Endodermal cell (in vitro differentiated cells): ENCODE results near the gene AGPAT3. TPM values are rescaled to one million over a fixed set of nuclear protein-coding genes. Genes with fewer than 3 reads are reported as not detected.

Experiments
- DNase-seq: peaks from one replicate; pipeline ENCODE4 v3.0.0-alpha.2; 2017
- H3K27ac ChIP-seq: 2 replicates; pipeline ENCODE4 v1.5.1; 2013; ENCODE audit warnings: mild to moderate bottlenecking, low read depth, low read length, moderate library complexity
- H3K27me3 ChIP-seq: 2 replicates; pipeline ENCODE4 v1.6.1; 2013; ENCODE audit warnings: mild to moderate bottlenecking, low read length, moderate library complexity; ENCODE audit not compliant: insufficient read depth, control insufficient read depth, poor library complexity, severe bottlenecking
- H3K36me3 ChIP-seq: 2 replicates; pipeline ENCODE4 v1.7.0; 2013; ENCODE audit warnings: mild to moderate bottlenecking, low read length, moderate library complexity; ENCODE audit not compliant: control insufficient read depth, insufficient read depth
- H3K4me1 ChIP-seq: one replicate; pipeline ENCODE4 v1.7.0; 2013; ENCODE audit warnings: low read length; ENCODE audit not compliant: control insufficient read depth, insufficient read depth
- H3K4me3 ChIP-seq: 2 replicates; pipeline ENCODE4 v1.5.1; 2013; ENCODE audit warnings: mild to moderate bottlenecking, low read length, moderate library complexity
- H3K9ac ChIP-seq: 2 replicates; pipeline ENCODE4 v1.6.1; 2013; ENCODE audit warnings: mild to moderate bottlenecking, low read length, moderate library complexity; ENCODE audit not compliant: poor library complexity, severe bottlenecking; ENCODE audit errors: extremely low read depth
- H3K9me3 ChIP-seq: 2 replicates; pipeline ENCODE4 v1.6.1; 2013; ENCODE audit warnings: mild to moderate bottlenecking, low read length, moderate library complexity; ENCODE audit not compliant: control insufficient read depth
- H3K27ac Mint-ChIP-seq: 2 replicates; pipeline ENCODE4 v1.8.0; 2020; ENCODE audit warnings: mixed read lengths
- H3K27me3 Mint-ChIP-seq: 2 replicates; pipeline ENCODE4 v1.8.0; 2021; ENCODE audit warnings: mild to moderate bottlenecking, mixed read lengths; ENCODE audit not compliant: insufficient read depth
- H3K36me3 Mint-ChIP-seq: 2 replicates; pipeline ENCODE4 v1.8.0; 2020; ENCODE audit warnings: low read depth, mixed read lengths
- H3K4me1 Mint-ChIP-seq: 2 replicates; pipeline ENCODE4 v1.8.0; 2020; ENCODE audit warnings: mixed read lengths
- H3K4me3 Mint-ChIP-seq: 2 replicates; pipeline ENCODE4 v1.8.0; 2020; ENCODE audit warnings: mild to moderate bottlenecking, moderate library complexity, mixed read lengths
- H3K9me3 Mint-ChIP-seq: 2 replicates; pipeline ENCODE4 v1.8.0; 2020; ENCODE audit warnings: mild to moderate bottlenecking, mixed read lengths
- WGBS, 2 experiments: methylation state at CpG; one replicate each; pipeline versions ENCODE4 v1.1.5 to v1.1.7; 2013; ENCODE audit warnings: missing lambda C conversion rate in 2 of 2, mixed read lengths in 1 of 2; ENCODE audit not compliant: insufficient coverage in 1 of 2, insufficient read length in 1 of 2; 5-methylcytosine and 5-hydroxymethylcytosine counted together
- total RNA-seq, 2 donors: library from RNA; stranded (reverse); fragmentation: NEBNext Ultra II Directional in 1 of 2; extraction: Animal tissue kit (Norgen Biotek cat#: 25700) in 1 of 2; gene quantifications; 2 replicates in 1 of 2; 3 replicates in 1 of 2; pipeline ENCODE4 v1.2.1, GENCODE V29; 2021
- TF ChIP-seq, protein P1 (sequence below): fragments of 200-600 bp; sonication (generic); conservative IDR thresholded peaks from 2 replicates; pipeline ENCODE4 v1.5.0; 2021; ENCODE audit warnings: antibody characterized with exemption, mild to moderate bottlenecking

The AGPAT3 gene
- total RNA-seq, 2 donors from 2014 or later = 44.0 to 74.4 TPM

DNA sequence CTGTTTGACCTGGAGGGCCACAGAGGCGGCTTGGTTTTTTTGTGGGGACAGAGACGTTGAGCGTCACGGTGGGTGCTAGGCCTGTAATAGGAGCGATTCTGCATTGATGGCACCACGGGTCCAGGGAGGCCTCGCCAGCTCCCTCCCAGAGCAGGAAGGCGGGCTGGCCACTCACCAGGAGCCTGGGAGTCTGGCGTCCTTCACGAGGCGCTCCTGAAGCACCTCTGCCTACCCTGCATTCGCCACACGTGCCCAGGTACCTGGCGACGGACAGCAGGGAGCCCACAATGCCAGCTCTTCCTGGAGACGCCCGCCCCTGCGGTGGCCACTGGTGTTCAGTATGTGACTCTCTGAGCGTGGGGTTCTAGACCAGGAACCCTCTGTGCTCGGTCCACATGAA, 77.2 kb downstream of the AGPAT3 start:
- Histone ChIP-seq H3K9ac (no peak overlapping the region), H3K27ac (no peak overlapping the region), H3K4me3 (no peak overlapping the region), H3K27me3 (no peaks in the 10 kb centered on the region), H3K4me1 (peaks cover 4% of the 10 kb centered on the region), H3K9me3 (no peaks in the 10 kb centered on the region), H3K36me3 (peaks cover 4% of the 10 kb centered on the region)
- Mint-ChIP-seq H3K4me1 (peaks cover 12% of the 10 kb centered on the region), H3K9me3 (no peaks in the 10 kb centered on the region), H3K27me3 (no peaks in the 10 kb centered on the region), H3K36me3 (peaks cover 9% of the 10 kb centered on the region), H3K4me3 (no peak overlapping the region), H3K27ac (no peak overlapping the region)
- DNase-seq = no peak
- WGBS, 2 experiments = 95 to 98% methylated on average over 19 to 20 of the region's 20 CpGs
- TF ChIP-seq, protein P1, sequence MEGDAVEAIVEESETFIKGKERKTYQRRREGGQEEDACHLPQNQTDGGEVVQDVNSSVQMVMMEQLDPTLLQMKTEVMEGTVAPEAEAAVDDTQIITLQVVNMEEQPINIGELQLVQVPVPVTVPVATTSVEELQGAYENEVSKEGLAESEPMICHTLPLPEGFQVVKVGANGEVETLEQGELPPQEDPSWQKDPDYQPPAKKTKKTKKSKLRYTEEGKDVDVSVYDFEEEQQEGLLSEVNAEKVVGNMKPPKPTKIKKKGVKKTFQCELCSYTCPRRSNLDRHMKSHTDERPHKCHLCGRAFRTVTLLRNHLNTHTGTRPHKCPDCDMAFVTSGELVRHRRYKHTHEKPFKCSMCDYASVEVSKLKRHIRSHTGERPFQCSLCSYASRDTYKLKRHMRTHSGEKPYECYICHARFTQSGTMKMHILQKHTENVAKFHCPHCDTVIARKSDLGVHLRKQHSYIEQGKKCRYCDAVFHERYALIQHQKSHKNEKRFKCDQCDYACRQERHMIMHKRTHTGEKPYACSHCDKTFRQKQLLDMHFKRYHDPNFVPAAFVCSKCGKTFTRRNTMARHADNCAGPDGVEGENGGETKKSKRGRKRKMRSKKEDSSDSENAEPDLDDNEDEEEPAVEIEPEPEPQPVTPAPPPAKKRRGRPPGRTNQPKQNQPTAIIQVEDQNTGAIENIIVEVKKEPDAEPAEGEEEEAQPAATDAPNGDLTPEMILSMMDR = no peak

- Histone ChIP-seq H3K9me3 (no peaks in the 10 kb centered on the region), H3K4me3 (no peak overlapping the region), H3K27ac (no peak overlapping the region), H3K9ac (no peak overlapping the region), H3K27me3 (no peaks in the 10 kb centered on the region), H3K36me3 (peaks cover 4% of the 10 kb centered on the region), H3K4me1 (peaks cover 4% of the 10 kb centered on the region)
- TF ChIP-seq, protein P1 = no peak
- no peak overlapping the region for H3K4me3 Mint-ChIP-seq
- DNase-seq = no peak
- H3K27me3 Mint-ChIP-seq = no peaks in the 10 kb centered on the region
- no peak overlapping the region for H3K27ac Mint-ChIP-seq
- H3K4me1 Mint-ChIP-seq = peaks cover 12% of the 10 kb centered on the region
- no peaks in the 10 kb centered on the region for H3K9me3 Mint-ChIP-seq
- 90 to 92% methylated on average over 7 to 13 of the region's 13 CpGs for WGBS, 2 experiments
- peaks cover 11% of the 10 kb centered on the region for H3K36me3 Mint-ChIP-seq
Measured at GRCh38 chr21:43942621-43943020, 77.6 kb downstream of the AGPAT3 start.

GRCh38 chr21:43943512-43944077, 78.6 kb downstream of the AGPAT3 start:
- Histone ChIP-seq H3K27ac (no peak overlapping the region), H3K4me1 (peaks cover 4% of the 10 kb centered on the region), H3K27me3 (no peaks in the 10 kb centered on the region), H3K36me3 (peaks cover 10% of the 10 kb centered on the region), H3K9me3 (peaks cover 7% of the 10 kb centered on the region), H3K4me3 (no peak overlapping the region), H3K9ac (no peak overlapping the region)
- no peak overlapping the region for H3K27ac Mint-ChIP-seq
- no peak for DNase-seq
- H3K4me1 Mint-ChIP-seq = peaks cover 7% of the 10 kb centered on the region
- peaks cover 2% of the 10 kb centered on the region for H3K9me3 Mint-ChIP-seq
- no peaks in the 10 kb centered on the region for H3K27me3 Mint-ChIP-seq
- H3K36me3 Mint-ChIP-seq = peaks cover 20% of the 10 kb centered on the region
- TF ChIP-seq, protein P1 = no peak
- no peak overlapping the region for H3K4me3 Mint-ChIP-seq
- 94 to 96% methylated on average over 13 to 30 of the region's 30 CpGs for WGBS, 2 experiments
